Fibroblast of skin of left quadriceps (primary cell): Measurements from ENCODE around the gene HEG1.

Experiments used
- DNase-seq, 2 experiments: peaks; one replicate each; pipeline ENCODE4 v3.0.0-alpha.2; 2013; ENCODE audit warnings: low read depth in 2 of 2

The HEG1 gene

GRCh38 chr3:125045194-125045593 lies 10.6 kb downstream of the HEG1 start:
- no peak for DNase-seq

GRCh38 chr3:125043599-125044151 lies 12.1 kb downstream of the HEG1 start:
- no peak for DNase-seq

- no peak for DNase-seq
Observed at GRCh38 chr3:125042725-125043406, 12.9 kb downstream of the HEG1 start.

DNA sequence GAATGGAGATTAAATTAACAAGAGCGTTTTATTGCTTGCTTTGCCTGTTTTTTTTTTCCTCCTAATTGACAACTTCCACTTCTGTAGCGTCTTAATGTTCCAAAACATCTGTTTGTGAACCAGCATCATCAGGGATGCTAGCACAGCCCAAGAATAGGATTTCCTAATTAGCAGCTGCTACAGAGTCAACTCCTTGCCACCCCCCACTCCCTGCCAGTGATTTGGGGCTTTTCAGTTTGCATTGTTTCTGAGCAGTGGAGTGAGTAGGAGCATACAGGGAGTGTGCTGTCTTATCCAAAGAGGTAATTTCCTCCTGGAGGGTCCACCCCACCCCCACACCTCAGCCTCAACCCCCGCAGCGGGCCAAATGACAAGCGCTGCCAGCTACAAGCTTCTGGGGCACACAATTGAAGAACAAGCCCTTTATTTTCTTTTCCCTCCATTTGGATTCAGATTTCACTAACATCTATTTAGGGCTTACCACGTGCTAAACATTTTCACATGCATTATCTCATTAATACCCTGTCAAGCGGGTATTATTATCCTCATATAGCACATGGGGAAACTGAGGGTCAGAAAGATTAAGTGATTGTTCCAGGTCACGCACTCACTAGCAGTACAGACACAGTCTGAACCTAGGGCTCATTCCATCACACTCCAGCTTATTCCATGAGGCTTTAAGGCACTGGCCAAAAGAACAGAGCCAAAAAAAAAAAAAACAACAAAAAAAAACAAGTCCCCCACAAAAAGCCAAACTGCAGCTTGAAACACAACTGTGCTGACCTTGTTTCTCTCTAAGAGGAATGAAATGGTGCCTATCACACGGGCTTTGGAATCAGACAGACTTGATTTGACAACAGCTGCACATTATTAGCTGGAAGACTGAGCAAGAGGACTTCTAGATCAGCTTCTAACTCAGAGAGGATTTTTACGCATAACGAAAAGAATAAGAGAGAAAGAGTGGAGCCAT lies 16.4 kb downstream of the HEG1 start:
- no peak for DNase-seq

- DNase-seq, result no peak
Observed at GRCh38 chr3:125037498-125038150, 18.2 kb downstream of the HEG1 start.

DNA sequence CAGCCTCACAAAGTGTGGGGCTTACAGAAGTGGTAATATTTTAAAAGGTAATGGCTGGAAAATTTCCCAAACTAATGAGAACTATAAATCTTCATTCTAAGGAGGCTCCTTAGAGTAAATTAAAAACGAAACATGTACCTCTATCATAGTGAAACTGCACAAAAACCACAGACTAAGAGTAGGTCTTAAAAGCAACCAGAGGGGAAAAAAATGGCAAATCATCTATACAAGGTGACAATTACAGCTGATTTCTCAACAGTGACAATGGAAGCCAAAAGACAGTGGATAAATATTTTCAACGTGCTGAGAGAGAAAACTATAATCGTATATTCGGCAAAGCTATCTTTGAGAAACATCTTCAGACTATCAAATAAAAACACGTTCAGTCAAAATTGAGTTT lies 20.6 kb downstream of the HEG1 start:
- no peak for DNase-seq

- no peak for DNase-seq
Observed at GRCh38 chr3:125033616-125034015, 22.2 kb downstream of the HEG1 start.

GRCh38 chr3:125033135-125033534 lies 22.7 kb downstream of the HEG1 start:
- DNase-seq, result no peak

DNA sequence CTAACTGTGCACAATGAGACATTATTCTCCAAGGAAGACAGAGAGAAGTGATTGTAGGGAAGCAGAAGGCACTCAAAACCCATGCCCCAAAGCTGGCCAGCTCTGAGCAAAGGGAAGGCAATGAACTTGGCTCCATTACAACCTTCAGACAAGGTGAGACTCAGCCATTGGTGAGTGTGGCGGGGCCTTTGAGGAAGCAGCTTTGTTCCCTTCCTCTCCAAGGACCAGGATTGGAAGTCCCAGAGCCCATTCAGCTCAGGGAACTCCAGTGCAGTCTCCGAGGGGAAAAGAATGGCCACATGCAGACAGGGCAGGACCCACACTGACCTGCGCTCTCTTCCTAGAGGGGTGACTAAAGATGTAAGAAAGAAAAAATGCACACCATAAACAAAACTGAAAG lies 23.1 kb downstream of the HEG1 start:
- no peak for DNase-seq

DNA sequence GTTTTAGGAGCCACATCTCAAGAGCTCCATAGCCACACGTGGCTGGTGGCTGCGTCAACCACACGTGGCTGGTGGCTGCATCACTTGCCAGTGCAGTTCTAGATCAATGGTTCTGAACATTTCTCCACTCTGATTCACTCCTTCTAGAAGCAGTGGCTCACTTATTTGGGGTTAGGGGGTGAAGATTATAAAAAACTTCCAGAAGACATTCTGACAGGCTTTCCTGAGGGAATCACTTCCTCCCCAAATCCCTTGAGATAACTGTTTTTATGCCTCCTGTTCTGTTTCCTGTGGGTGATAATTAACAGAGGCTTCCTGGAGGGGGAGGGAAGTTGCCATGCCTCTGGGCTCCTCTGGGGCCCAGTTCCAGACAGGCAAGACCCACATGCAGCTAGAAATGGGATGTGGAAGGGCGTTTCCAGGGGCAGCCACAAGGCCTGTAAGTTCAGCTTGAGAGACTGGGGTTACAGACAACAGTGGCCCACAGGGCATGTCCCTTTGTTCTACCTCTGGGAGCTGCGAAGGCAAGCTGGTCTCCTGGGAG lies 23.6 kb downstream of the HEG1 start:
- DNase-seq, result no peak

GRCh38 chr3:125031544-125031943 lies 24.3 kb downstream of the HEG1 start:
- no peak for DNase-seq

GRCh38 chr3:125028657-125029056 lies 27.1 kb downstream of the HEG1 start:
- no peak for DNase-seq

DNA sequence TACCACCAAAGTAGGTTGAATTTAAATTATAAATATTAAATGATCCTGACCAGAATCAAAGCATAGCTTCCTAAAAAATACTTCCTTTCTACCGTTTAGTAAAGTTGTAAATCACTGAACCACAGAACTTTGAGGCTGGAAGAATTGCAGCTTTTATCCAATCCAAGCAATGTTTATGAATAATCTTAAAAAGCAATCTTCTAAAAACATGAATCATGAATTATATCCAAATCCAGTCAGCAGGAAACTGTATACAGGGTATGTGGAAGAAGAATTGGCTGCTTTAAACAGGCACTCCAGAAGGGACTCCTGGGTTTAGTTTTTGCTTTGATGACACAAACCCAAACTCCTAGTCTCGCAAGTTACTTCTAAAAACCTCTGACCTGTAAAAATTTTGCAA lies 30.2 kb downstream of the HEG1 start:
- DNase-seq, result no peak

GRCh38 chr3:125024817-125025216 lies 31.0 kb downstream of the HEG1 start:
- DNase-seq, result no peak

DNA sequence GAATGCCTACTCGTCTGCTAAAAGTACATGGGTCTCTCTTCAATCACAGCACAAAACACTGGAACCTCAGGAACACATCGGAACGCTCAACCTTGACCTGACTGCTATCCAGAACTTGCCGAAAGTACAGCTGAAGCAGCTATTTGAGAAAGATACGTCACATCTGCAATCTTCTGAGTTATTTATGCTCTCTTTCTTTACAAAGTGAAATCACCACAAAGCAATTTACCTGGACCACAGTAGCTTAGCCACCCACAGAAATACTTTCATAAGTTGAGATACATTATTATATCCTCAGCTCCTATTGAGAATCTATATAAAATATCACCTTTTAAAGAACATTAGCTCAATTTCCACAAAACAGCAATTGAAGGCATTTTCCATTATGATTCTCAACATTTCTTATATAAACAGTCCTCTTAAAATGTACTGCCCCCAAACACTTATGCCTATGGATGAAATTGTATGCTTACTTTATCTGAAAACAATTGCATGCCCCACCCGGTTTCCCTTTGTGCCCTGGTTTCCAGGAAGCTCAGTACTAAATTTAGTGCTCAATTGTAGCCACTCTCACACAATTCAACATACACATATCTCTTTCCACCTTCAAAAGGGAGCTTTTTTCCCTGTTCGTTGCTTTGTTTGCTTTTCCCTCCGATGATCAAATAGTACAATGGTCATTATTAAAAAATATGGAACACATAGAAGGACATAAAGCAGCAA lies 31.8 kb downstream of the HEG1 start:
- DNase-seq, result no peak

DNA sequence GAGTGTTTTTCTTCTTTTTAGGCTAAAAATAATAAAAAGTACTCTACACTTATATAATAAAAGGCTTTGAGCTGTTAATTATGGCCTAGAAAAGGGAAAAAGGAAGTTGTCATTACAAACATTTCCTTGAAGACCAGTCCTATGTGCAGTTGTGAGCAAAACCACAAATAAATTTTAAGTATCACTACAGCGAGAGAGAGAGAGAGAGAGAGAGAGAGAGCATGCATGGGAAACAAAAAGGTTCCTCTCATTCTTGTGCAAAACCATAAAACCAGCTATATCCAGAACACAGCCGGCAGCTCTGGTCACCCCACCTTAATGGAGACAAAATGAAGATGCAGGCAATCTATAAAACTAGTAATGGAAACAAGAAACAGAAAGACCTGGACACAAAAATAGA lies 33.6 kb downstream of the HEG1 start:
- no peak for DNase-seq

DNA sequence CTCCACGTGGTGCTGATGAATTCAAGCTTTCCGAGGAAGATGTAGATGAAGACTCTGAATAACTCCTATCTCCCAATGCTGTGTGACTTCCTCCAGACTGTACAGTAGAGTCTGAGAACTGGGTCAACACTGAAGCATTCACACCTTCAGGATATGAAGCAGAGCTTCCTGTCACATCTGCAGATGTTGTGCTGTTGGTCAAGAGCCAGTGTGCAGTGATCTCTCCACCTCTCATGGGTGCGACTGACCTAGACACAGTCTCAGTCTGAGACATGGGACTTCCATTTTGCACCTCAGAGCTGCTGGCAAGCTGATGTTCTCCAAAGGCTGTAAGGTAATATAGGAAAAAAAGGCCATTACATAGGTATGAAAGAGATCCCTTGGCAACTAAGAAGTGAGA lies 36.5 kb downstream of the HEG1 start:
- no peak for DNase-seq

DNA sequence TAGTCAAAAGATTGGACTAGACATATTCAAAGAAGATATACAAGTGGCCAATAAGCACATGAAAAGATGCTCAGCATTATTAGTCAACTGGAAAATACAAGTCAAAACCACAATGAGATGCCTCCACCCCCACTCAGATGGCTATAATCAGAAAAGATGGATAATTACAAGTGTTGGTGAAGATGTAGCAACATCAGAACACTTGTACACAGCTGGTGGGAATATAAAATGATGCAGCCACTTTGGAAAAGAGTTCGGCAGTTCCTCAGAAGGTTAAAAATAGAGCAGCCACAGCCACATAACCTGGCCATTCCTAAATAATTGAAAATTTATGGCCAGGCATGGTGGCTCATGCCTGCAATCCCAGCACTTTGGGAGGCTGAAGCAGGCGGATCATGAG lies 38.4 kb downstream of the HEG1 start:
- DNase-seq, result no peak

DNA sequence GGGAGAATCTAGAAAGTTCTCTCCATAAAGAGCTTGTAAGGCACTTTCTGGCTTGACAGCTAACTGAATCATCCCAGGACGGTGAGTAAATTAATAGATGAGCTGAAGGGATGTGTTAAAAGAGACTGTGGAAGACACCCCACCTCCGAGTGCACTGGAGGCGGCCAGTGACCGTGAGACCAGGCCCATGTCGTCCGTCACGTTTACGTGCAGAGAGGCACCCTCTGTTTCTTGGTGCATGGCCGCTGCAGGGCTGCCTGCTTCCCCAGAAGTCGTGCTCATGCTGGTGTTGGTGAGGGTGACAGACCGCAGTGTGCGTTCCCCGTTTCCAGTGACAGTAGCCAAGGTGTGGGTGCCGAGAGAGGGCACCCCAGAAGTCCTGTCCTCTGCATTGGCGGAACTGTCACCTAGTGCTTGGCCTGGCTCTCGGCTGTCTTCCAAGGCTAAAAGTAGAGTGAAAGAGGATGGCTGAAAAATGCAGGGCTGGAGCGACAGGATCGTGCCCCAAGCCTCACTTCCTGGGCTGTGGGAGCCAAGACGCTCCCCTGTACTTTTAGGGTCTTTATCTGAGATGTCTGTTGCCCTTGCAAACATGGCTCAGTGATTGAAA lies 41.1 kb downstream of the HEG1 start:
- DNase-seq, result no peak

DNA sequence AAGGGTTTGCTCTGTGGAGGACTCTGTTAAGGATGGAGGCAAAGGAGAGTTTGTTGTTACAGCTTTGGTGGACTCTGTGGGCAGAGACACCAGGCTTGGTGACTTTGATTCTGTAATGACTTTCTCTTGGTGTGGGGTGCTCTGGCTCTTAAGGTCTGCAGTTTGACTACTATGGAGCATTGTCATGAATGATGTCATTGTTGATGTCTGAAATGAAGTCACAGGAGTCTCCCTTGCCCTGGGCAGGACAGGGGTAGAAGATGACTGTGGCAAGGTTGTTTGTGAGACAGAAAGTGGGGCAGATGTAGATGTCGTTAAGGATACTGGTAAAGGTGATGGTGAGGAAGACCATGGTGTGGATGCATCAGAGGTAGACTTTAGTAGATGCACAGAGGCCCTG lies 42.7 kb downstream of the HEG1 start:
- no peak for DNase-seq

DNA sequence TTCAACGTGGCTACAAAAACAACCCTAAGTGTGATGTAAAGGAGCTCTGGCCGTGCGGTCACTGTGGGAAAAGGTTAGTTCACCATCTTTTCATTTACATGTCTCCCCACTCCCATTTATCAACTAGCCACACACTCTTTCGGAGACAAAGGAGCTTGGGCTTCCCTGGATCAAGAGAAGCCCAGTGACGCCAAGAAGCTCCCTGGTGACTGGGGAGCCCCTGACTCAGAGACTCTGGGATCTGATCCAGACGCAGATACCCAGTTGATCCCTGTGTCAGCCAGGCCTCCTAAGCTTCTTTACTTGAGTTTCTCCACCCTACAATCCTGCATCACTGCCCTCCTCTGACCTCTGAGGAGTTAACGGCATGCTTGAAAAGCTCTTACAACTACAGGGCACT lies 43.9 kb downstream of the HEG1 start:
- DNase-seq, result no peak
